ENCODE data around the gene SQOR.

GRCh38 chr15:45611305-45611704 is 23.5 kb upstream of the SQOR start:
- TF ChIP-seq CTCF (IDR thresholded peaks at IDR 0.05), result peak; percentile 15 to 51 (median 23)
- TF ChIP-seq POLR2A (IDR thresholded peaks at IDR 0.05), result no peak

Data from testis (tissue), 2 donors.